Activated naive CD8-positive, alpha-beta T cell treated with anti-CD3 and anti-CD28 coated beads, Interleukin-2, amount 10 ng/mL, durations not matched to agents 7 days and 5 days (primary cell): Measurements from ENCODE around the gene C11orf91. TPM values are rescaled to one million over a fixed set of nuclear protein-coding genes. Genes with fewer than 3 reads are reported as not detected.
A peak's percentile ranks its signal among the peaks of the same experiment; 100 is the strongest.
"Not testable (repeated sequence)": the region's sequence is repeated elsewhere in the genome, so short reads cannot be mapped to it uniquely, and the experiment has no call there.

Experiments used
- ATAC-seq: fragments of 150-1000 bp; cut with Tn5 transposase; one replicate; pipeline ENCODE4 v1.10.0; 2021; ENCODE audit warnings: low read depth, moderate library complexity
- POLR2A ChIA-PET: fragments of 350-600 bp; sonication (Branson Sonifier 250); formaldehyde crosslinking; loops from one replicate; lab custom pipeline; 2021; ENCODE audit warnings: antibody characterized with exemption; lab: Charles Lee
- DNase-seq: peaks from one replicate; pipeline ENCODE4 v3.0.0; 2021
- H3K27ac Mint-ChIP-seq: one replicate; pipeline ENCODE4 v1.8.0; 2022; ENCODE audit warnings: mild to moderate bottlenecking, mixed read lengths
- H3K27me3 Mint-ChIP-seq: one replicate; pipeline ENCODE4 v1.8.0; 2022; ENCODE audit warnings: mild to moderate bottlenecking, moderate library complexity, mixed read lengths
- H3K36me3 Mint-ChIP-seq: one replicate; pipeline ENCODE4 v1.8.0; 2021; ENCODE audit warnings: mild to moderate bottlenecking, mixed read lengths
- H3K4me1 Mint-ChIP-seq: one replicate; pipeline ENCODE4 v1.8.0; 2021; ENCODE audit warnings: mixed read lengths
- H3K4me3 Mint-ChIP-seq: one replicate; pipeline ENCODE4 v1.8.0; 2022; ENCODE audit warnings: mild to moderate bottlenecking, moderate library complexity, mixed read lengths
- H3K9me3 Mint-ChIP-seq: one replicate; pipeline ENCODE4 v1.8.0; 2021; ENCODE audit warnings: mixed read lengths
- total RNA-seq, 2 experiments: library from RNA; stranded (reverse); gene quantifications; one replicate each; pipeline ENCODE4 v1.2.3, GENCODE V29; 2021

C11orf91 gene
- total RNA-seq, 2 experiments from 2014 or later = 0.40 TPM; not detected in 1

GRCh38 chr11:33713151-33713855 lies 12.7 kb upstream of the C11orf91 start:
- Mint-ChIP-seq H3K9me3 (no peaks in the 10 kb centered on the region), H3K27me3 (no peaks in the 10 kb centered on the region), H3K27ac (no peak overlapping the region), H3K36me3 (peaks cover 5% of the 10 kb centered on the region), H3K4me1 (peaks cover 2% of the 10 kb centered on the region), H3K4me3 (no peak overlapping the region)
- POLR2A ChIA-PET = no interaction called here
- ATAC-seq = no peak
- no peak for DNase-seq

- no peaks in the 10 kb centered on the region for H3K27me3 Mint-ChIP-seq
- H3K4me3 Mint-ChIP-seq = no peak overlapping the region
- DNase-seq (no peak), ATAC-seq (no peak)
- peaks cover 5% of the 10 kb centered on the region for H3K36me3 Mint-ChIP-seq
- H3K9me3 Mint-ChIP-seq = no peaks in the 10 kb centered on the region
- peaks cover 2% of the 10 kb centered on the region for H3K4me1 Mint-ChIP-seq
- no peak overlapping the region for H3K27ac Mint-ChIP-seq
- POLR2A ChIA-PET = no interaction called here
These were observed 11.8 kb upstream of the C11orf91 start for GRCh38 chr11:33712436-33712835.

GRCh38 chr11:33709466-33709865 lies 8.8 kb upstream of the C11orf91 start:
- Mint-ChIP-seq H3K4me3 (no peak overlapping the region), H3K27ac (no peak overlapping the region)
- POLR2A ChIA-PET = no interaction called here

GRCh38 chr11:33708985-33709384 lies 8.4 kb upstream of the C11orf91 start:
- H3K36me3 Mint-ChIP-seq = peaks cover 10% of the 10 kb centered on the region
- POLR2A ChIA-PET = no interaction called here
- no peak for ATAC-seq
- H3K9me3 Mint-ChIP-seq = no peaks in the 10 kb centered on the region
- no peaks in the 10 kb centered on the region for H3K27me3 Mint-ChIP-seq
- no peak for DNase-seq
- H3K27ac Mint-ChIP-seq = no peak overlapping the region
- H3K4me1 Mint-ChIP-seq = peaks cover 8% of the 10 kb centered on the region
- no peak overlapping the region for H3K4me3 Mint-ChIP-seq

More at GRCh38 chr11:33709466-33709865, 8.8 kb upstream of the C11orf91 start:
- peaks cover 10% of the 10 kb centered on the region for H3K36me3 Mint-ChIP-seq
- H3K27me3 Mint-ChIP-seq = no peaks in the 10 kb centered on the region
- ATAC-seq (no peak), DNase-seq (no peak)
- H3K9me3 Mint-ChIP-seq = no peaks in the 10 kb centered on the region
- H3K4me1 Mint-ChIP-seq = peaks cover 8% of the 10 kb centered on the region

- H3K4me3 Mint-ChIP-seq, H3K27ac Mint-ChIP-seq, H3K4me1 Mint-ChIP-seq, ATAC-seq, H3K27me3 Mint-ChIP-seq, H3K9me3 Mint-ChIP-seq, DNase-seq, POLR2A ChIA-PET: not testable (repeated sequence)
- H3K36me3 Mint-ChIP-seq = peaks cover 10% of the 10 kb centered on the region
These were observed 7.2 kb upstream of the C11orf91 start for GRCh38 chr11:33707831-33708230.

GRCh38 chr11:33706966-33707365 lies 6.3 kb upstream of the C11orf91 start:
- Mint-ChIP-seq H3K4me1 (peaks cover 8% of the 10 kb centered on the region), H3K27me3 (peaks cover 2% of the 10 kb centered on the region), H3K36me3 (peaks cover 9% of the 10 kb centered on the region), H3K9me3 (no peaks in the 10 kb centered on the region), H3K27ac (no peak overlapping the region), H3K4me3 (no peak overlapping the region)
- POLR2A ChIA-PET = no interaction called here
- ATAC-seq (no peak), DNase-seq (no peak)

GRCh38 chr11:33706546-33706945 lies 5.9 kb upstream of the C11orf91 start:
- Mint-ChIP-seq H3K27me3 (peaks cover 2% of the 10 kb centered on the region), H3K4me3 (peak overlapping the region; percentile 39), H3K36me3 (peaks cover 9% of the 10 kb centered on the region), H3K4me1 (peaks cover 10% of the 10 kb centered on the region), H3K9me3 (no peaks in the 10 kb centered on the region), H3K27ac (peak overlapping the region; percentile 64)
- ATAC-seq (no peak), DNase-seq (no peak)
- POLR2A ChIA-PET = no interaction called here

- Mint-ChIP-seq H3K27ac (no peak overlapping the region), H3K9me3 (no peaks in the 10 kb centered on the region)
- POLR2A ChIA-PET = no interaction called here
These were observed 3.8 kb upstream of the C11orf91 start for GRCh38 chr11:33704240-33705002.

GRCh38 chr11:33703788-33704187 lies 3.2 kb upstream of the C11orf91 start:
- ATAC-seq = no peak
- POLR2A ChIA-PET = no interaction called here
- H3K27ac Mint-ChIP-seq = no peak overlapping the region
- H3K27me3 Mint-ChIP-seq = peaks cover 9% of the 10 kb centered on the region
- H3K36me3 Mint-ChIP-seq = peaks cover 5% of the 10 kb centered on the region
- no peak for DNase-seq
- no peaks in the 10 kb centered on the region for H3K9me3 Mint-ChIP-seq
- H3K4me1 Mint-ChIP-seq = peaks cover 21% of the 10 kb centered on the region
- no peak overlapping the region for H3K4me3 Mint-ChIP-seq

More at GRCh38 chr11:33704240-33705002, 3.8 kb upstream of the C11orf91 start:
- H3K36me3 Mint-ChIP-seq = peaks cover 8% of the 10 kb centered on the region
- DNase-seq = no peak
- ATAC-seq = no peak
- peaks cover 5% of the 10 kb centered on the region for H3K27me3 Mint-ChIP-seq
- H3K4me1 Mint-ChIP-seq = peaks cover 21% of the 10 kb centered on the region
- H3K4me3 Mint-ChIP-seq = no peak overlapping the region

- ATAC-seq (no peak), DNase-seq (no peak)
- no peak overlapping the region for H3K4me3 Mint-ChIP-seq
- no peaks in the 10 kb centered on the region for H3K9me3 Mint-ChIP-seq
- H3K27me3 Mint-ChIP-seq = peaks cover 11% of the 10 kb centered on the region
- POLR2A ChIA-PET = no interaction called here
- H3K4me1 Mint-ChIP-seq = peaks cover 21% of the 10 kb centered on the region
- H3K27ac Mint-ChIP-seq = no peak overlapping the region
- H3K36me3 Mint-ChIP-seq = peaks cover 5% of the 10 kb centered on the region
These were observed 2.6 kb upstream of the C11orf91 start for GRCh38 chr11:33703234-33703633.

- no peak for DNase-seq
- POLR2A ChIA-PET = interaction anchor here (0.9 to 1.0 kb wide), 2 partner anchors 35 to 46 kb away, joined by 3 read pairs; no protein-coding TSS in a partner anchor
- H3K27ac Mint-ChIP-seq = peak overlapping the region; percentile 82
These were observed 940 bp upstream of the C11orf91 start for GRCh38 chr11:33701302-33702230.

GRCh38 chr11:33700063-33700501 lies 544 bp downstream of the C11orf91 start:
- Mint-ChIP-seq H3K27ac (peak overlapping the region; percentile 30), H3K4me3 (peak overlapping the region; percentile 82), H3K4me1 (peaks cover 22% of the 10 kb centered on the region), H3K9me3 (no peaks in the 10 kb centered on the region), H3K36me3 (no peaks in the 10 kb centered on the region), H3K27me3 (peaks cover 32% of the 10 kb centered on the region)
- DNase-seq (no peak), ATAC-seq (no peak)
- POLR2A ChIA-PET = no interaction called here

More at GRCh38 chr11:33701302-33702230, 940 bp upstream of the C11orf91 start:
- ATAC-seq = no peak
- Mint-ChIP-seq H3K36me3 (peaks cover 4% of the 10 kb centered on the region), H3K9me3 (no peaks in the 10 kb centered on the region), H3K27me3 (peaks cover 24% of the 10 kb centered on the region), H3K4me1 (peaks cover 21% of the 10 kb centered on the region), H3K4me3 (peak overlapping the region; percentile 83)

GRCh38 chr11:33699515-33700062 lies 1.0 kb downstream of the C11orf91 start:
- Mint-ChIP-seq H3K4me3 (peak overlapping the region; percentile 82), H3K27ac (peak overlapping the region; percentile 30), H3K4me1 (peaks cover 22% of the 10 kb centered on the region), H3K27me3 (peaks cover 32% of the 10 kb centered on the region), H3K9me3 (no peaks in the 10 kb centered on the region), H3K36me3 (no peaks in the 10 kb centered on the region)
- no peak for ATAC-seq
- POLR2A ChIA-PET = no interaction called here
- DNase-seq = no peak
